ENCODE results near the gene MYO3A. TPM values are rescaled to one million over a fixed set of nuclear protein-coding genes. Genes with fewer than 3 reads are reported as not detected.

MYO3A gene
- total RNA-seq, 1 donor from 2014 or later, result 0.22 TPM

GRCh38 chr10:26172131-26172530 is 238.1 kb downstream of the MYO3A start:
- DNase-seq, result no peak
- Mint-ChIP-seq H3K4me1 (ENCODE audit: low read depth, unreplicated experiment) (no peaks in the 10 kb centered on the region), H3K36me3 (ENCODE audit: unreplicated experiment) (no peaks in the 10 kb centered on the region), H3K4me3 (ENCODE audit: unreplicated experiment) (no peak overlapping the region), H3K27ac (ENCODE audit: unreplicated experiment) (no peak overlapping the region), H3K9me3 (ENCODE audit: unreplicated experiment) (peaks cover 2% of the 10 kb centered on the region), H3K27me3 (ENCODE audit: unreplicated experiment) (no peaks in the 10 kb centered on the region)
- no peak for TF ChIP-seq CTCF (IDR thresholded peaks at IDR 0.05; ENCODE audit: partially characterized antibody, unreplicated experiment)

- Mint-ChIP-seq H3K4me1 (ENCODE audit: low read depth, unreplicated experiment) (no peaks in the 10 kb centered on the region), H3K27me3 (ENCODE audit: unreplicated experiment) (no peaks in the 10 kb centered on the region), H3K9me3 (ENCODE audit: unreplicated experiment) (peaks cover 2% of the 10 kb centered on the region), H3K27ac (ENCODE audit: unreplicated experiment) (no peak overlapping the region), H3K4me3 (ENCODE audit: unreplicated experiment) (no peak overlapping the region), H3K36me3 (ENCODE audit: unreplicated experiment) (no peaks in the 10 kb centered on the region)
- no peak for TF ChIP-seq CTCF (IDR thresholded peaks at IDR 0.05; ENCODE audit: partially characterized antibody, unreplicated experiment)
- no peak for DNase-seq
Measured at GRCh38 chr10:26173837-26174236, 239.8 kb downstream of the MYO3A start.

GRCh38 chr10:26177341-26177740 is 243.3 kb downstream of the MYO3A start:
- no peaks in the 10 kb centered on the region for H3K4me1 Mint-ChIP-seq (ENCODE audit: low read depth, unreplicated experiment)
- TF ChIP-seq CTCF (IDR thresholded peaks at IDR 0.05; ENCODE audit: partially characterized antibody, unreplicated experiment), result no peak
- H3K9me3 Mint-ChIP-seq (ENCODE audit: unreplicated experiment), result peaks cover 3% of the 10 kb centered on the region
- no peaks in the 10 kb centered on the region for H3K36me3 Mint-ChIP-seq (ENCODE audit: unreplicated experiment)
- H3K27me3 Mint-ChIP-seq (ENCODE audit: unreplicated experiment), result no peaks in the 10 kb centered on the region
- no peak overlapping the region for H3K27ac Mint-ChIP-seq (ENCODE audit: unreplicated experiment)
- DNase-seq, result no peak
- no peak overlapping the region for H3K4me3 Mint-ChIP-seq (ENCODE audit: unreplicated experiment)

GRCh38 chr10:26194275-26194674 is 260.2 kb downstream of the MYO3A start:
- Mint-ChIP-seq H3K4me3 (ENCODE audit: unreplicated experiment) (no peak overlapping the region), H3K27ac (ENCODE audit: unreplicated experiment) (no peak overlapping the region), H3K27me3 (ENCODE audit: unreplicated experiment) (no peaks in the 10 kb centered on the region), H3K9me3 (ENCODE audit: unreplicated experiment) (no peaks in the 10 kb centered on the region), H3K4me1 (ENCODE audit: low read depth, unreplicated experiment) (no peaks in the 10 kb centered on the region), H3K36me3 (ENCODE audit: unreplicated experiment) (no peaks in the 10 kb centered on the region)
- TF ChIP-seq CTCF (IDR thresholded peaks at IDR 0.05; ENCODE audit: partially characterized antibody, unreplicated experiment), result no peak
- DNase-seq, result no peak

GRCh38 chr10:26197248-26197647 is 263.2 kb downstream of the MYO3A start:
- no peak for TF ChIP-seq CTCF (IDR thresholded peaks at IDR 0.05; ENCODE audit: partially characterized antibody, unreplicated experiment)
- DNase-seq, result no peak
- H3K27ac Mint-ChIP-seq (ENCODE audit: unreplicated experiment), result no peak overlapping the region
- no peaks in the 10 kb centered on the region for H3K4me1 Mint-ChIP-seq (ENCODE audit: low read depth, unreplicated experiment)
- H3K4me3 Mint-ChIP-seq (ENCODE audit: unreplicated experiment), result no peak overlapping the region
- no peaks in the 10 kb centered on the region for H3K27me3 Mint-ChIP-seq (ENCODE audit: unreplicated experiment)
- no peaks in the 10 kb centered on the region for H3K36me3 Mint-ChIP-seq (ENCODE audit: unreplicated experiment)
- no peaks in the 10 kb centered on the region for H3K9me3 Mint-ChIP-seq (ENCODE audit: unreplicated experiment)
